Measurements from ENCODE around the gene NTM.

GRCh38 chr11:132346558-132347148 is 976.2 kb downstream of the NTM start:
- no peak for TF ChIP-seq CTCF (IDR thresholded peaks at IDR 0.05 in 8 of 11, conservative IDR thresholded peaks at IDR 0.05 in 3 of 11)
- TF ChIP-seq POLR2AphosphoS5 (IDR thresholded peaks at IDR 0.05), result no peak

All from spleen (tissue), 7 donors.